KMS-11 (cell line): ENCODE data around the gene DSC3.

Experiments
- H2AFZ ChIP-seq: fragments of 200-600 bp; sonication (generic); 2 replicates; pipeline ENCODE4 v1.6.1; 2016; ENCODE audit warnings: antibody characterized with exemption, mixed run types, low read depth
- H3K27ac ChIP-seq: fragments of 200-600 bp; sonication (generic); 2 replicates; pipeline ENCODE4 v1.6.1; 2016; ENCODE audit warnings: mild to moderate bottlenecking, mixed run types
- H3K27me3 ChIP-seq: fragments of 200-600 bp; sonication (generic); 2 replicates; pipeline ENCODE4 v1.6.1; 2017; ENCODE audit warnings: mild to moderate bottlenecking, low read depth, mixed run types, moderate library complexity; ENCODE audit not compliant: insufficient read depth
- H3K36me3 ChIP-seq: fragments of 200-600 bp; sonication (generic); 2 replicates; pipeline ENCODE4 v1.6.1; 2017; ENCODE audit warnings: mild to moderate bottlenecking, mixed run types; ENCODE audit not compliant: insufficient read depth
- H3K4me1 ChIP-seq: fragments of 200-600 bp; sonication (generic); 2 replicates; pipeline ENCODE4 v1.6.1; 2016; ENCODE audit warnings: mild to moderate bottlenecking, low read depth, mixed run types; ENCODE audit not compliant: poor library complexity, severe bottlenecking
- H3K4me2 ChIP-seq: fragments of 200-600 bp; sonication (generic); 2 replicates; pipeline ENCODE4 v1.7.0; 2016; ENCODE audit warnings: mild to moderate bottlenecking, mixed run types
- H3K4me3 ChIP-seq: fragments of 200-600 bp; sonication (generic); IDR thresholded peaks from 2 replicates; pipeline ENCODE4 v1.6.1; 2017; ENCODE audit warnings: low read depth, low read length, mixed read lengths; ENCODE audit not compliant: insufficient read depth
- H3K79me2 ChIP-seq: fragments of 200-600 bp; sonication (generic); 2 replicates; pipeline ENCODE4 v1.6.1; 2016; ENCODE audit warnings: low read depth, mixed run types; ENCODE audit not compliant: insufficient read depth
- H3K9ac ChIP-seq: fragments of 200-600 bp; sonication (generic); 2 replicates; pipeline ENCODE4 v1.6.1; 2016; ENCODE audit warnings: mild to moderate bottlenecking, mixed run types
- H4K20me1 ChIP-seq: fragments of 200-600 bp; sonication (generic); 2 replicates; pipeline ENCODE4 v1.6.1; 2016; ENCODE audit warnings: mild to moderate bottlenecking, mixed run types; ENCODE audit not compliant: insufficient read depth
- CTCF ChIP-seq: fragments of 200-600 bp; sonication (generic); conservative IDR thresholded peaks from 2 replicates; pipeline ENCODE4 v1.6.1; 2017; ENCODE audit warnings: low read depth, mild to moderate bottlenecking, antibody characterized with exemption, low read length, moderate library complexity, mixed read lengths

DSC3 gene

GRCh38 chr18:31048216-31048615 is 5.7 kb upstream of the DSC3 start:
- H3K4me1 ChIP-seq = no peaks in the 10 kb centered on the region
- no peak overlapping the region for H3K4me2 ChIP-seq

GRCh38 chr18:31046916-31047315 is 4.4 kb upstream of the DSC3 start:
- no peak overlapping the region for H2AFZ ChIP-seq
- no peaks in the 10 kb centered on the region for H3K79me2 ChIP-seq
- no peak for TF ChIP-seq CTCF
- no peak overlapping the region for H3K4me3 ChIP-seq
- no peaks in the 10 kb centered on the region for H4K20me1 ChIP-seq
- H3K36me3 ChIP-seq = no peaks in the 10 kb centered on the region
- no peaks in the 10 kb centered on the region for H3K4me1 ChIP-seq
- H3K27ac ChIP-seq = no peak overlapping the region
- no peak overlapping the region for H3K9ac ChIP-seq
- no peak overlapping the region for H3K4me2 ChIP-seq
- H3K27me3 ChIP-seq = no peaks in the 10 kb centered on the region

More at GRCh38 chr18:31048216-31048615, 5.7 kb upstream of the DSC3 start:
- Histone ChIP-seq H3K9ac (no peak overlapping the region), H3K27ac (no peak overlapping the region), H3K79me2 (no peaks in the 10 kb centered on the region), H3K27me3 (no peaks in the 10 kb centered on the region), H2AFZ (no peak overlapping the region), H4K20me1 (no peaks in the 10 kb centered on the region), H3K36me3 (no peaks in the 10 kb centered on the region), H3K4me3 (no peak overlapping the region)
- no peak for TF ChIP-seq CTCF

- no peak overlapping the region for H3K4me2 ChIP-seq
- H3K4me3 ChIP-seq = no peak overlapping the region
- no peaks in the 10 kb centered on the region for H3K36me3 ChIP-seq
- no peak overlapping the region for H3K27ac ChIP-seq
- H4K20me1 ChIP-seq = no peaks in the 10 kb centered on the region
- no peak overlapping the region for H3K9ac ChIP-seq
- no peaks in the 10 kb centered on the region for H3K79me2 ChIP-seq
- H3K4me1 ChIP-seq = no peaks in the 10 kb centered on the region
- no peaks in the 10 kb centered on the region for H3K27me3 ChIP-seq
- no peak overlapping the region for H2AFZ ChIP-seq
- TF ChIP-seq CTCF = no peak
These were observed 3.1 kb upstream of the DSC3 start for GRCh38 chr18:31045599-31045998.

DNA sequence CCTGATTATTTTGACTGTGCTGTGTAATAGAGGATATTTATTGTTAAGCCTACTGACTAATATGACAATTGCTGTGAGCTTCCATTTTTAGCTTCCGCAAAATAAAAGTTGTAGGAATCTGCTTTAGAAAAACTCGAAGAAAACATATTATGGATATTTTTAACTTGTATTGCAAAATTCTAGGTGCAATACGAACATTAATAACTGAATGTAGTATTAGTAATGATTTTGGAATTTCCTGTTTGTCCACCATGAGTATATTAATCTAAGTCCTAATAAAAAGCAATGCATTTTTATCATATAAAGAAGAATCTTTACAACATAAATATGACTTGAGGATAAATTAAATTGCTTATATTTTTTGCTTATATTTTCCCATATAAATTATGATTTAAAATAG is 2.4 kb upstream of the DSC3 start:
- Histone ChIP-seq H3K79me2 (no peaks in the 10 kb centered on the region), H3K4me2 (no peak overlapping the region), H3K9ac (no peak overlapping the region), H3K36me3 (no peaks in the 10 kb centered on the region), H2AFZ (no peak overlapping the region), H3K4me1 (no peaks in the 10 kb centered on the region), H3K4me3 (no peak overlapping the region), H3K27ac (no peak overlapping the region), H3K27me3 (no peaks in the 10 kb centered on the region), H4K20me1 (no peaks in the 10 kb centered on the region)
- TF ChIP-seq CTCF = no peak
